GM18870 (cell line): ENCODE measurements around the gene SLC6A9.

ENCODE experiments used
- ATAC-seq: cut with Tn5 transposase; IDR thresholded peaks from one replicate; pipeline ENCODE4 v1.9.1; 2021; ENCODE audit warnings: moderate library complexity; ENCODE audit not compliant: unreplicated experiment

Gene SLC6A9

DNA sequence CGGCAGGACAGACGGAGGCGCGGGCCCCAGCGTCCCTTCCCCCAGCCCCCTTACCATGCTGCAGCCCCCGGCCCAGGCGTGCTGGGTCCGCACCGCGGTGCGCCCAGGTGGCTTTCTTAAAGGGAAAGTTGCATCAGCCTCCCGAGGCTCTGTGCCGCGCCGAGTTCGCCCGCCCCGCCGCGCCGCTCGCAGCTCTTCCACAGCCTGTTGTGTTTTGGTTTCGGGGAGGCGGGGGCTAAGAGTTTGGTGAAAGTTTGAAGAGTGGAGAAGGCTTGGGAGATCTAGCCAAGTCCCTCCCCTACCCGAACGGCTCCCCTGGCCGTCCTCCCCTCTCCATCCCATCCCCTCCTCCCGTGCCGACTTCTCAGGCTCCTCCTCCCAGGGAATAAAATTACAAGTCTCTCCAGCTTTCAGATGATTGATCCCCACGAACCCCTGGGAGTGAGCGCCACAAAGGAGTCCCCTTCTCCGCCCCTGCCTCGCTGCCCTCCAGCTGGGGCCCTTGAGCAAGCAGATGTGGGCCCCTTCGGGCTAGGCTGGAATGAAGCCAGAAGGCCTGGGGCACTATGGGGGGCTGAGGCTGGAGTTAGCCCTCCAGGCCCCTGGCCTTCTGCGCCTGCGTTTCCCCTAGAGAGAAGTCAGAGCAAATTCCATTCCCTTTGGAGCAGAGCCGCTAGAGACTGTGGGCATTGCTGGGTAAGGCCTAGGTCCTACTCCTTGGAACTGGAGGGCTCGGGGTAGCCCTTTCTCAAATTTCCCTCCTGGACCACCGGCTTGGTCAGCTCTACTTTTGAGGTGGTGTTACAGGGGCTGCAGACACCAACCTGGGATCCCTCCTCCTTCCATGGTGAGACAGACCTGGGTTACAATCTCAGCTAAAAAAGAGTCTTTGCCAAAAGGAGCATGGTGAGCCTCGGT, at the start of gene SLC6A9:
Gene SLC6A9, minus strand, starts transcription at position 211 of the 918 bp plus-strand sequence. CDS start 7,185 bp downstream, outside the sequence.
- no peak for ATAC-seq

DNA sequence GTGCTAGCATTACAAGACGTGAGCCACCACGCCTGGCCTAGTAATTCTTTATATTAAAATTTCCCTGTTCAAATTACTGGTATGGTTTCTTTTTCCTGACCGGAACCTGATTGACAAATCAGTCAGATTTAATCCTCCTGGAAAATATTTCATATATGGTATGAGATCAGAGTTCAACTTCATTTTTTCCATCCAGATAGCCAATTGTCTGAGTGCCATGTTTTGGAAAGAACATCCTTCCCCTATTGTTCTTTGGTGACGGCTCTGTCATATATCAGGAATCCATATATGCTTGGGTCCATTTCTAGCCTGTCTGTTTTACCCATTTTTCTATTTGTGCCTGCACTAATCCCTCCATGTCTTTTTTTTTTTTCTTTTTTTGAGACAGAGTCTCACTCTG, 48.3 kb upstream of the SLC6A9 start:
- ATAC-seq, result no peak

DNA sequence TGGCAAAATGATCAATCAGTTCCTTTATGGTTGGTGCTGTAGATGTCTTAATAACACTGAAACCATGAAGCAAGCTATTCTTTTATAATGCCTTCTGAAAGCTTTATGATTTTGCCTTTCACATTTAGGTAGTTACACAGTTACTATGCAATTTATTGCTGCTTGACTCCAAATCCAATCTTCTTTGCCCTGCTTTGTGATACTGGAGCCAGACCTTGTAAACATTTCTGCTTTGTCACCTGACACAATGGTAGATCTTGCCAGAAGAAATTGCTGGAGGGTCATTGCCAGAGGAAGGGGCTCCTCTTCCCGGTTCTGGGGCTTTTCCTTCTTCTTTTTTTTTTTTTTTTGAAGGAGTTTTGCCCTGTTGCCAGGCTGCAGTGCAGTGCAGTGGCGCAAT, 46.8 kb upstream of the SLC6A9 start:
- ATAC-seq, result no peak

DNA sequence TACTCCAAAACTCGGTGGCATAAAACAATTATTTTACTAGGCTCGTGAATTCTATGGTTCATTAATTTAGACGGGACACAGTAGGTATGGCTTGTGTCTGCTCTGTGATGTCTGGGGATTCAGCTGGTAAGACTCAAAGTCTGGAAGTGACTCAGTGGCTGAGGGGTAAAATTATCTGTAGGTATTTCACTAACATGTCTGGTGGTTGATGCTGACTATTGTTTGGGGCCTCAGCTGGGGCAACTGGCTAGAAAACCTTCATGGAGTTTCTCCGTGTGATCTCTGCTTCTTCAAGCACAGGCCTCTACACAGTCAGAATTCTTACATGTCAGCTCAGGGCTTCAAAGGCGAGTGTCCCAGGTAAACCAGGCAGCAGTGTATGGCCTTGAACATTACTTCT, 46.2 kb upstream of the SLC6A9 start:
- no peak for ATAC-seq

DNA sequence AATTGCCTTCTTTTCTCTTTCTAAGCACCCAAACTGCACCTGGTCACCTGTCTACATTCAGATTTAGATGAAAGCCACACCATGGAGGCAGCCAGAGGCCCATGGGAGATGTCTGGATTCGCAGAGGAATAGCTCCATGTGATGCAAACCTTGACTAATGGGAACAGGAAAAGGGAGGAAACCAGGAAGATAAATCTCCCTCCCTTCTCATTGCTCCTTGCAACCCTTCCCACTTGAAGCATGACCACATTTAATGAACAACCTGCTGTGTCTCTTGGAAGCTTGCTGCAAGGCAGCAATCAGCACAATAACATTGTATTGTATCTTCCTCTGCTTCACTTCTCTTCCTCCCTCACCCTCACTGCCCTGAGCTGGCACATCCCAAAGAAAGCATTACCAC, 44.8 kb upstream of the SLC6A9 start:
- no peak for ATAC-seq

DNA sequence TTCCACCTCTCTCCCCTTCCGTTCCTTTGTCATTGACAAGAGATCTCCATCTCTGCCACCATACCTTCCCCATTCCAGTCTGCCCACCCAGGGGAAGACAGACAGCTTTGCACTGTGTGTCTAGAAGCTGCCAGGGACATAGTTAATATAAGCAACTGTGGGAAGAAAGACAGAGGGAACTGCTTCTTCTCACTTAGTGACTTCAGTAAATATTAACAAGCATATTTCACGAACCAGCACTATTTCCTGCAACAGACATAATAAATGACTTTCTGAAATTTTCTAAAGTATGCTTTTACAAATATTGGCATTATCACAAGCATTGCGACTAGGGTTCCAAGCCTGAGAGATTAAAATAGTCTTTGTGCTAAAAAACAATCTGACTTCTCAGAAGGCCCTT, 43.2 kb upstream of the SLC6A9 start:
- no peak for ATAC-seq

DNA sequence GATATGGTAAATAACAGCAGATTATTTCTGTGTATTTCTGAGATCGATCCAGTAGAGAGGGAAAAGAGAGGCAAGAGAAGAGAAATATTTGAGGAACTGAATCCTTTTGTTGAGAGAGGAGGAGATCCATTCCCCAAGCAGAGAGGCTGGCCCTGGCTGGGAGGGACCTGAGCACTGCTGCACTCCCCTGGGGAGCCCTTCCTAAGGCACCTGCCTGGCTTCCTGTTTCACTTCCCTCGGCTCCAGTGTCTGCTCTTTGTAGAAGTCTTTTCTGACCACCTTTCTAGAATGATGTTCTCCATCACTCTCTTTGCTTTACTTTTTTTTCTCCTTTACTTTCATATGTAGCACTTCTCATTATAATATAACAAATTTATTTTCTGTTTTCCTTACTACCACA, 42.3 kb upstream of the SLC6A9 start:
- no peak for ATAC-seq

DNA sequence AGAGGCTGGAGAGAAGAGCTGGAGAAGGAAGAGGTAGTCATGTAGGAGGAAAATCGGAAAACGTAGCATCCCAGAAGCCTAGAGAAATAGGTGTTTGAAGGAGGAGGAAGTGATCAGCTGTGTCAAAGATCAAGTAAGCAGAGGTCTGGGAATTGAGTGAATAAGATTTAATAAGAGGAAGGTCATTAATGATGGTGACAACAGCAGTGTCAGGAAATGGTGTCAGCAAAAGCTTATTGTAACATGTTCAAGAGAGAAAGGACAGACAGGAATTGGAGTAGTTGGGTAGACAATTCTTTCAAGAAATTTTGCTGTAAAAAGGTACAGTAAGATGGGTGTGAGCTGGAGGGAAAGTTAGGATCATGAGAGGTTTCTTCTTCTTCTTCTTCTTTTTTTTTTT, 41.6 kb upstream of the SLC6A9 start:
- no peak for ATAC-seq

DNA sequence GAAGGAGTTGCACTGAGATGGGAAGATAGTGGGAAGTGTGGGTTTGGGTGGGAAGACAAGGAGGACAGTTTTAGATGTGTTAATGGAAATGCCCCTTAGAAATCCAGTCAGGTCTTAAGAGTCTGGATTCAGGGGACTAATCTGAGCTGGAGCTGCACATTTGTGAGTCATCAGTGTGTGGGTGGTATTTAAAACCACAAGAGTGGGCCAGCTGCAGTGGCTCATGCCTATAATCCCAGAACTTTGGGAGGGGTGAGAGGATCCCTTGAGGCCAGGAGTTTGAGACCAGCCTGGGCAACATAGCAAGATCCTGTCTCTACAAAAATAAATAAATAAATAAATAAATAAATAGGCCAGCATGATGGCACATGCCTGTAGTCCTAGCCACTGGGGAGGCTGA, 40.9 kb upstream of the SLC6A9 start:
- no peak for ATAC-seq

DNA sequence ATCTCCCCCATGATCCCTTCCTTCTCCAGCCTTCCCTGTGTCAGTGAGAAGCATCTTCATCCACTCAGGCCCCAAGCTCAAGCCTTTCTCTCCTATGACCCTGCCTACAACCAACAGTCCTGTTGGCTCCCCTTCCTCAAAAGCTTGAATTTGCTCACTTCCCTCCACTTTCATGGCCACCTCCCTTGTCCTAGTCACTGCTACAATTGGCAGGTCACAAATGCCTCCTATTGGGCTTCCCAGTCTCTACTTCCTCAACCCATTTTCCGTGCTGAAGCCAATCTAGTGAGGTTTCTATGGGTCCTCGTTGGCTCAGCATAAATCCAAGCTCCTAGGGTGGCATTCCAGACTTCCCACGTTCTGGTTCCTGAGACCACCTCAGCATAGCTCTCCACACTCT, 40.2 kb upstream of the SLC6A9 start:
- ATAC-seq, result no peak

GRCh38 chr1:44068442-44068921, 37.2 kb upstream of the SLC6A9 start:
- no peak for ATAC-seq

DNA sequence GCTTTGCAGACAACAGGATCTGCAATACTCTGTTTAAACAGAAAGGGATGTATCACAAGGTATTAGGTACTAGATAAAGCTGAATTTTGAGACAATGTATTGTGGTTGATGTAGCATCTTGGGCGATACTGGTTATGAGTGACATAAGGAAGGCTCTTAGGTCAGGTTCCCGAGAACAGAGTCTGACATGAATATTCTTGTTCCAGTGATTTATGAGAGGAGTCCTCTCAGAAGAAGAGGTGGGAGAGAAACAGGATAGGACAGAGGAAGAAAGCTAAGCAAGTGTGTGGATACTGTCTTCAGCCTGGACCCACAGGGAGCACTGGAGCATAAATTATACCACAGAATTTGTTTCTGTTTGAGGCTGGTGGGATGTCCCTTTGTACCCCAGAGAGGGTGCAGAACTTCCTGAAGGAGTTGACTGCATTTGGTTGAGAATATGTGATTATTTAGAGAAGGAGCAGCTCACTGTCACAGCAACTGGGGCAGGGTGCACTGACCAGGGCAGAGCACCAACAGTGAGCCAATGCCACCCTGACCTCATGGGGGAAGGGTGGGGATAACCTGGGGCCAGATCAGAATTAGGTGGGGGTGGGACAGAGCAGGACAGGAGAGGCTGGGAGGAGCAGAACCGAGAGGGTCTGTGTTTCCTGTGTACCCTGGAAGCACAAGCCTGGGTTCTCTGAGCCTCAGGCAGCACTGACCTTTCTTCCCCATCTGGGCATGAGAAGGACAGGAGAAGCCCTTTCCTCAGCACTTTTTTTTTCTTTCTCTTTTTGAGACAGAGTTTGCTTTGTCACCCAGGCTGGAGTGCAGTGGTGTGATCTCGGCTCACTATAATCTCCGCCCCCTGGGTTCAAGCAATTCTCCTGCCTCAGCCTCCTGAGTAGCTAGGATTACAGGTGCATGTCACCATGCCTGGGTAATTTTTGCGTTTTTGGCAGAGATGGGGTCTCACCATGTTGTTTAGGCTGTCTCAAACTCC, 36.3 kb upstream of the SLC6A9 start:
- ATAC-seq, result no peak

DNA sequence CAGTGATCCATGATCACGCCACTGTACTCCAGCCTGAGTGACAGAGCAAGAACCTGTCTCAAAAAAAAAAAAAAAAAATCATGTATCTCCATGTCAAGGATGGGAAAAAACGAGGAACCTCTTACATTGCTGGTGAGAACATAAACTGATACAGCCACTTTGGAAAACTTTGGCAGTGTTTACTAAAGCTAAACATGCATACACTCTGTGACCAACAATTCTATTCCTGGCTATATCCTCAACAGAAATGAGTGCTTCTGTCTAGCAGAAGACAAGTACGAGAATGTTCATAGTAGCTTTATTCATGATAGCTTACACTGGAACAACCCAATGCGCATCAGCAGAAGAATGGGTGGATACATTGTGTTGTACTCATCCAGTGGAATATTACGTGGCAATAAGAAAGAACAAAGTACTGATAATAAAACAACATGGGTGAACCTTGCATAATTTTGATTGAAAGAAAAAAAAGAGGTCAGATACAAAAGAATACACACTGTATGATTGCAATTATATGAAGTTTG, 31.5 kb upstream of the SLC6A9 start:
- no peak for ATAC-seq

- no peak for ATAC-seq
Observed at GRCh38 chr1:44061857-44062256, 30.6 kb upstream of the SLC6A9 start.

DNA sequence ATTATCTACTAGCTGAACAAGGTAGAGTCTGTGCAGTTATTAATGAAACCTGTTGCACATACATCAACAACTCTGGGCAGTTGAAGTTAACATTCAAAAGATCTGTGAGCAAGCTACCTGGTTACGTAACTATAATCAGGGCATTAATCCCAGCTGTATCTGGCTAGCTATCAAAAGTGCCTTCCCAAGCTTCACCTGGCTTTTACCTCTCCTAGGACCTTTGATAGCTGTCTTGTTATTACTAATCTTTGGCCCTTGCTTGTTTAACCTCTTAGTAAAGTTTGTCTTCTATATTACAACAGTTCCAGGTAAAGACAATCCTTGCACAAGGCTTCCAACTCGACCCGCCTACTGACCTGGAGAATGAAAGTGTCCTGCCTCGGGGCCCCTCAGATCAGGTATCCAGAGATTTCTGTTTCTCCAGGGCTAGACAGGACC, 29.6 kb upstream of the SLC6A9 start:
- no peak for ATAC-seq

GRCh38 chr1:44059664-44060355, 28.5 kb upstream of the SLC6A9 start:
- ATAC-seq, result no peak

GRCh38 chr1:44059212-44059611, 27.9 kb upstream of the SLC6A9 start:
- ATAC-seq, result no peak

GRCh38 chr1:44057293-44057692, 26.0 kb upstream of the SLC6A9 start:
- no peak for ATAC-seq

DNA sequence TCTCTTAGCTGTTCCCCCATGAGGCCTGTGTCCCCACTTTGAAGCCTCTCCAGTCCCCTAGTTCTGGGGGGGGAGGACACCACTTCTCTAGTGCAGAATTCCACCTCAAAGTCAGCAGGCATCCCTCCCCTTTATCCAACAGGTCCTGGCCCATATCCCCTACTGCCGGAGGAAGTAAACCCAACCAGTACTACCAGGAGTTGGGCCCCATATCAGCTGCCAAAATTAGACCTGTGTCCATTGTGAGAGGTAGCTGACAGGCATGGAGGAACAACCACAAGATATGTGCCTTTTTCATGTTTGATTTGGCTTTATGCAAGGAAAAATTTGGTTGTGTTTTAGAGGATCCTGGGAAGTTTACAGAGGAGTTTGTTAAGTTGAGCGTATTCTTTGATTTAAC, 22.1 kb upstream of the SLC6A9 start:
- no peak for ATAC-seq

GRCh38 chr1:44050261-44050660, 19.0 kb upstream of the SLC6A9 start:
- ATAC-seq, result no peak

DNA sequence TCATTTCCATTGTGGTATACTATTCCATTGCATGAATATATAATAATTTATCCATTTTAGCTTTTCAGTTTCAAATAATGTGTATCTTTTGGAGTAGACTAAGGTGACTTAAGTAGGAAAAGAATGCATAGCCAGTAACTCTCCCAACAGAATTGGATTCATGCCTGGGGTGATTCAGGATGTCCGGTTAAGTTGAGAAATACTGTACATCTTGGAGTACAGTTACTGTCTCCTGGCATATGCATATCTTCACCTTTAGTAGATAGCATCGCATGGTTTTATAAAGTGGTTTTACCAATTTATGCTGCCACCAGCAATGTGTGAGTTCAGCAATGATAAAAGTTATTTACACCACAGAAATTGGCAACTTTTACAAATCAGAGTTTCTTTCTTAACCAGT, 18.6 kb upstream of the SLC6A9 start:
- ATAC-seq, result no peak
